GM06990 (cell line): ENCODE data around the gene SCN1A.

ENCODE experiments used
- DNase-seq: peaks from one replicate; pipeline ENCODE4 v3.0.0-alpha.2; 2011; ENCODE audit not compliant: insufficient read length; ENCODE audit errors: extremely low read depth
- H3K27me3 ChIP-seq: replicated peaks from 2 replicates; pipeline ENCODE4 v1.6.0; 2011; ENCODE audit warnings: low read length; ENCODE audit not compliant: control insufficient read depth, insufficient read depth
- H3K36me3 ChIP-seq: 2 replicates; pipeline ENCODE4 v1.5.1; 2011; ENCODE audit warnings: low read length; ENCODE audit not compliant: control insufficient read depth, insufficient read depth
- H3K4me3 ChIP-seq: replicated peaks from 2 replicates; pipeline ENCODE4 v1.5.1; 2011; ENCODE audit warnings: low read depth, mild to moderate bottlenecking, control low read depth, low read length
- CTCF ChIP-seq: IDR thresholded peaks from 2 replicates; pipeline ENCODE4 v1.5.1; 2011; ENCODE audit warnings: low read length, control low read depth, mild to moderate bottlenecking, inconsistent platforms; ENCODE audit not compliant: insufficient read depth, poor library complexity, severe bottlenecking

SCN1A gene

GRCh38 chr2:166067229-166067628 lies 60.6 kb downstream of the SCN1A start:
- no peak for DNase-seq
- H3K4me3 ChIP-seq: no peak overlapping the region
- no peaks in the 10 kb centered on the region for H3K36me3 ChIP-seq
- H3K27me3 ChIP-seq: no peaks in the 10 kb centered on the region
- TF ChIP-seq CTCF: no peak

GRCh38 chr2:166060191-166060590 lies 67.6 kb downstream of the SCN1A start:
- Histone ChIP-seq H3K27me3 (no peaks in the 10 kb centered on the region), H3K4me3 (no peak overlapping the region), H3K36me3 (no peaks in the 10 kb centered on the region)
- DNase-seq: no peak
- no peak for TF ChIP-seq CTCF

- H3K27me3 ChIP-seq: no peaks in the 10 kb centered on the region
- no peak overlapping the region for H3K4me3 ChIP-seq
- no peak for DNase-seq
- no peaks in the 10 kb centered on the region for H3K36me3 ChIP-seq
- TF ChIP-seq CTCF: peak; percentile 42
Measured at GRCh38 chr2:166057370-166058164, 70.3 kb downstream of the SCN1A start.

GRCh38 chr2:166044853-166045483 lies 82.9 kb downstream of the SCN1A start:
- Histone ChIP-seq H3K27me3 (no peaks in the 10 kb centered on the region), H3K4me3 (no peak overlapping the region), H3K36me3 (no peaks in the 10 kb centered on the region)
- TF ChIP-seq CTCF: no peak
- no peak for DNase-seq

- no peak for TF ChIP-seq CTCF
- no peaks in the 10 kb centered on the region for H3K27me3 ChIP-seq
- no peak for DNase-seq
- no peak overlapping the region for H3K4me3 ChIP-seq
- no peaks in the 10 kb centered on the region for H3K36me3 ChIP-seq
Measured at GRCh38 chr2:166042768-166043390, 84.9 kb downstream of the SCN1A start.
